GM12878 (cell line): ENCODE data around the gene MATN1. TPM values are rescaled to one million over a fixed set of nuclear protein-coding genes. Genes with fewer than 3 reads are reported as not detected.

ENCODE experiments used
- ATAC-seq: fragments of 200-7000 bp; cut with Tn5 transposase; 3 replicates; pipeline ENCODE4 v1.9.1; 2020; ENCODE audit warnings: mild to moderate bottlenecking, moderate library complexity
- BruUV-seq: library from RNA; stranded (reverse); fragments of 400-500 nt; replicated peaks from 2 replicates; lab custom pipeline; 2021; lab: Mats Ljungman, UMichigan
- CTCF ChIA-PET: fragments of 300-600 bp; sonication (Branson Sonifier 250); formaldehyde crosslinking; extraction: SDS; loops from one replicate; lab custom pipeline; 2021; ENCODE audit warnings: inconsistent platforms; lab: Yijun Ruan, JAX
- POLR2A ChIA-PET: fragments of 350-600 bp; formaldehyde crosslinking; extraction: SDS; loops from one replicate; lab custom pipeline; 2021; ENCODE audit warnings: inconsistent platforms; lab: Charles Lee
- RAD21 ChIA-PET: fragments of 300-600 bp; sonication (Branson Sonifier 250); formaldehyde crosslinking; loops from one replicate; lab custom pipeline; 2023; ENCODE audit warnings: antibody characterized with exemption; ENCODE audit not compliant: unreplicated experiment; lab: Charles Lee
- SMC1A ChIA-PET: fragments of 300-600 bp; sonication (Branson Sonifier 250); formaldehyde crosslinking; loops from one replicate; lab custom pipeline; 2023; ENCODE audit not compliant: unreplicated experiment, uncharacterized antibody; lab: Charles Lee
- DNase-seq: peaks from one replicate; pipeline ENCODE4 v3.0.0-alpha.2; 2011; ENCODE audit warnings: low read depth, low spot score
- FAIRE-seq: peaks from 3 replicates; lab custom pipeline; 2011; peaks lifted over from hg19 to GRCh38; lab: Jason Lieb, UNC
- H2AFZ ChIP-seq: 2 replicates; pipeline ENCODE4 v1.6.0; 2011; ENCODE audit warnings: low read depth, low read length, control low read depth; ENCODE audit not compliant: control insufficient read depth
- H3K27ac ChIP-seq: 2 replicates; pipeline ENCODE4 v1.5.1; 2011; ENCODE audit warnings: control low read depth; ENCODE audit not compliant: control insufficient read depth, insufficient read depth
- H3K27me3 ChIP-seq, 2 experiments: replicated peaks in 1 of 2; 2 replicates each; pipeline versions ENCODE4 v1.6.0 to v1.6.1; 2011; ENCODE audit warnings: low read length in 1 of 2; ENCODE audit not compliant: control insufficient read depth in 2 of 2, insufficient read depth in 2 of 2
- H3K36me3 ChIP-seq, 2 experiments: 2 replicates each; pipeline ENCODE4 v1.5.1; 2011; ENCODE audit warnings: low read length in 1 of 2; ENCODE audit not compliant: control insufficient read depth in 2 of 2, insufficient read depth in 2 of 2
- H3K4me1 ChIP-seq: 2 replicates; pipeline ENCODE4 v1.6.1; 2011; ENCODE audit warnings: mild to moderate bottlenecking, low read length, moderate library complexity, mixed read lengths; ENCODE audit not compliant: control insufficient read depth, insufficient read depth
- H3K4me2 ChIP-seq: 2 replicates; pipeline ENCODE4 v1.6.0; 2011; ENCODE audit warnings: control low read depth; ENCODE audit not compliant: control insufficient read depth, insufficient read depth
- H3K4me3 ChIP-seq: fragments of 200-600 bp; sonication (generic); 2 replicates; pipeline ENCODE4 v1.5.1; 2016
- H3K79me2 ChIP-seq: 2 replicates; pipeline ENCODE4 v1.6.0; 2011; ENCODE audit warnings: low read length; ENCODE audit not compliant: control insufficient read depth, insufficient read depth
- H3K9ac ChIP-seq: 2 replicates; pipeline ENCODE4 v1.8.0; 2011; ENCODE audit warnings: low read length, control low read depth, mixed read lengths; ENCODE audit not compliant: control insufficient read depth, insufficient read depth
- H3K9me3 ChIP-seq: replicated peaks from 3 replicates; pipeline ENCODE4 v1.5.1; 2011; ENCODE audit warnings: mild to moderate bottlenecking, low read length; ENCODE audit not compliant: control insufficient read depth, insufficient read depth
- H4K20me1 ChIP-seq: 2 replicates; pipeline ENCODE4 v1.6.0; 2011; ENCODE audit not compliant: control insufficient read depth, insufficient read depth
- E2F4 ChIP-seq: IDR thresholded peaks from 2 replicates; pipeline ENCODE4 v1.6.1; 2012; ENCODE audit warnings: low read depth, low read length, improper control_type of control experiment
- NFIC ChIP-seq: IDR thresholded peaks from 2 replicates; pipeline ENCODE4 v1.6.1; 2012; ENCODE audit warnings: low read depth, mild to moderate bottlenecking, inconsistent platforms, low read length, moderate library complexity
- NRF1 ChIP-seq: conservative IDR thresholded peaks from 2 replicates; pipeline ENCODE4 v1.6.1; 2011; ENCODE audit warnings: mild to moderate bottlenecking, low read depth, low read length, improper control_type of control experiment
- PML ChIP-seq: IDR thresholded peaks from 2 replicates; pipeline ENCODE4 v1.6.1; 2012; ENCODE audit warnings: low read length, inconsistent platforms
- SKIL ChIP-seq: fragments of 450-650 bp; IDR thresholded peaks from 2 replicates; pipeline ENCODE4 v1.6.1; 2017; ENCODE audit warnings: mild to moderate bottlenecking, low read depth, inconsistent platforms; ENCODE audit not compliant: poor library complexity, severe bottlenecking
- ZNF622 ChIP-seq: fragments of 450-650 bp; IDR thresholded peaks from 2 replicates; pipeline ENCODE4 v1.6.1; 2017; ENCODE audit warnings: mild to moderate bottlenecking, inconsistent platforms
- WGBS: methylation state at CpG from one replicate; pipeline ENCODE4 v1.1.6; 2016; ENCODE audit warnings: low lambda C conversion rate; ENCODE audit not compliant: insufficient replicate concordance, insufficient coverage; ENCODE audit errors: missing lambda C conversion rate; 5-methylcytosine and 5-hydroxymethylcytosine counted together
- in situ Hi-C: fragments of 300-500 bp; cut with MboI; formaldehyde crosslinking; loops from 9 replicates; pipeline ENCODE4 v1.14.3; 2018; ENCODE audit warnings: mixed read lengths
- intact Hi-C: fragments of 100-400 bp; cut with micrococcal nuclease; formaldehyde crosslinking; loops from one replicate; pipeline ENCODE4 v1.14.2; 2022; ENCODE audit not compliant: unreplicated experiment
- polyA plus RNA-seq, 11 experiments: library from polyadenylated mRNA; depleted of rRNA in 4 of 11; unstranded in 6 of 11; stranded (reverse) in 5 of 11; fragments of >200 nt; fragmentation: Nextera tagmentation in 4 of 11; fragmentation: Illumina TruSeq in 1 of 11; extraction: Ambion mirVana in 4 of 11; extraction: Trizol in 1 of 11; gene quantifications; 1 replicate in 1 of 11; 2 replicates in 10 of 11; pipeline versions ENCODE4 v1.2.1 to v1.2.3, GENCODE V29; 2011 to 2016; ENCODE audit warnings: inconsistent platforms in 2 of 11, missing spikeins in 2 of 11, low read depth in 1 of 11
- total RNA-seq, 4 experiments: library from RNA; depleted of rRNA in 3 of 4; stranded (reverse); fragments of >200 nt in 3 of 4; fragmentation: Illumina TruSeq in 1 of 4; extraction: Trizol in 1 of 4; gene quantifications; 2 replicates each; pipeline versions ENCODE4 v1.2.1 to v1.2.3, GENCODE V29; 2013 to 2021
- TF ChIP-seq, protein P1 (sequence below): fragments of 450-650 bp; conservative IDR thresholded peaks from 2 replicates; pipeline ENCODE4 v1.6.1; 2017; ENCODE audit warnings: mild to moderate bottlenecking, moderate library complexity
- TF ChIP-seq, protein P2 (sequence below): fragments of 450-650 bp; IDR thresholded peaks from 2 replicates; pipeline ENCODE4 v1.6.1; 2017; ENCODE audit warnings: antibody characterized with exemption, mild to moderate bottlenecking, moderate library complexity

MATN1 gene
- total and polyA plus RNA-seq, 10 of the 15 experiments (the other 5 are each of a cell fraction or from before 2014, with no cell fraction given): 0.04 to 0.50 (median 0.10) TPM; not detected in 1

DNA sequence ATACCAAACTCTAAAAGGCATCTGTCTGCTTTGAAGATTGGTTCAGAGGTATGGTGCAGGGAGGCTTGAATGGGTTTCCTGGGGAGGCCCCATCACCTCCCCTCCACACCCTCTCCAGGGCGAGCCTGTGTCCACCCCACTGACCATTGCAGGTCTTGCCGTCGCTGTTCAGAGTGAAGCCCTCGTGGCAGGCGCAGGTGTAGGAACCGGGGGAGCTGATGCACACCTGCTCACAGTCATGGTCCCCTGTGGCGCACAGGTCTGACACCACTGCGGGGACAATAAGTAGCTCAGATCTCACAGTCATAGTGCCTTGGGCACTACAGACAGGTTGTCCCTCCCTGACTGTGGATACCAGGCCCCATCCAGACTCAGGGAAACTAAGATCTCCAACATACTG is 6.7 kb downstream of the MATN1 start:
- intact Hi-C loops (no loop called here), in situ Hi-C loops (loop anchor here (5.0 kb wide), 1 partner anchor 196 kb away; no protein-coding TSS in a partner anchor)
- peaks cover 5% of the 10 kb centered on the region for H3K79me2 ChIP-seq
- no peak overlapping the region for H3K9ac ChIP-seq
- no peak overlapping the region for H3K4me3 ChIP-seq
- TF ChIP-seq, protein P1, sequence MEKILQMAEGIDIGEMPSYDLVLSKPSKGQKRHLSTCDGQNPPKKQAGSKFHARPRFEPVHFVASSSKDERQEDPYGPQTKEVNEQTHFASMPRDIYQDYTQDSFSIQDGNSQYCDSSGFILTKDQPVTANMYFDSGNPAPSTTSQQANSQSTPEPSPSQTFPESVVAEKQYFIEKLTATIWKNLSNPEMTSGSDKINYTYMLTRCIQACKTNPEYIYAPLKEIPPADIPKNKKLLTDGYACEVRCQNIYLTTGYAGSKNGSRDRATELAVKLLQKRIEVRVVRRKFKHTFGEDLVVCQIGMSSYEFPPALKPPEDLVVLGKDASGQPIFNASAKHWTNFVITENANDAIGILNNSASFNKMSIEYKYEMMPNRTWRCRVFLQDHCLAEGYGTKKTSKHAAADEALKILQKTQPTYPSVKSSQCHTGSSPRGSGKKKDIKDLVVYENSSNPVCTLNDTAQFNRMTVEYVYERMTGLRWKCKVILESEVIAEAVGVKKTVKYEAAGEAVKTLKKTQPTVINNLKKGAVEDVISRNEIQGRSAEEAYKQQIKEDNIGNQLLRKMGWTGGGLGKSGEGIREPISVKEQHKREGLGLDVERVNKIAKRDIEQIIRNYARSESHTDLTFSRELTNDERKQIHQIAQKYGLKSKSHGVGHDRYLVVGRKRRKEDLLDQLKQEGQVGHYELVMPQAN: no peak
- TF ChIP-seq PML: no peak
- no peak for TF ChIP-seq ZNF622
- ChIA-PET CTCF (interaction anchor here (1.2 to 1.3 kb wide), 2 partner anchors 62 to 67 kb away, joined by 5 read pairs; no protein-coding TSS in a partner anchor), RAD21 (no interaction called here), POLR2A (no interaction called here), SMC1A (no interaction called here)
- DNase-seq: no peak
- peaks cover 7% of the 10 kb centered on the region; the same call in 2 of the 3 replicates for H3K9me3 ChIP-seq
- 87% methylated on average over 8 of the region's 8 CpGs for WGBS
- no peaks in the 10 kb centered on the region for H3K36me3 ChIP-seq
- H2AFZ ChIP-seq: no peak overlapping the region
- H4K20me1 ChIP-seq: no peaks in the 10 kb centered on the region
- H3K4me1 ChIP-seq: peaks cover 18% of the 10 kb centered on the region
- BruUV-seq: no TSS peak
- no peak for ATAC-seq
- no peak overlapping the region for H3K27ac ChIP-seq
- no peaks in the 10 kb centered on the region; a peak in 1 of 4 replicates for H3K27me3 ChIP-seq
- H3K4me2 ChIP-seq: no peak overlapping the region
- no peak for FAIRE-seq

- ChIA-PET RAD21 (no interaction called here), POLR2A (no interaction called here), CTCF (interaction anchor here (1.2 to 1.3 kb wide), 2 partner anchors 63 to 67 kb away, joined by 5 read pairs; no protein-coding TSS in a partner anchor), SMC1A (no interaction called here)
- no peak overlapping the region for H2AFZ ChIP-seq
- intact Hi-C loops: no loop called here
- H3K27me3 ChIP-seq: no peaks in the 10 kb centered on the region; a peak in 2 of 4 replicates
- H4K20me1 ChIP-seq: no peaks in the 10 kb centered on the region
- peaks cover 7% of the 10 kb centered on the region; the same call in 2 of the 3 replicates for H3K9me3 ChIP-seq
- no peak overlapping the region for H3K4me3 ChIP-seq
- in situ Hi-C loops: loop anchor here (5.0 kb wide), 1 partner anchor 196 kb away; no protein-coding TSS in a partner anchor
- FAIRE-seq (no peak), DNase-seq (no peak), ATAC-seq (no peak)
- H3K9ac ChIP-seq: no peak overlapping the region
- WGBS: 80% methylated on average over 11 of the region's 11 CpGs
- H3K4me1 ChIP-seq: peaks cover 18% of the 10 kb centered on the region
- BruUV-seq: no TSS peak
- H3K4me2 ChIP-seq: no peak overlapping the region
- no peak overlapping the region for H3K27ac ChIP-seq
- H3K79me2 ChIP-seq: peaks cover 5% of the 10 kb centered on the region
- no peaks in the 10 kb centered on the region for H3K36me3 ChIP-seq
- no peak for TF ChIP-seq NFIC
- no peak for TF ChIP-seq SKIL
- TF ChIP-seq, protein P2, sequence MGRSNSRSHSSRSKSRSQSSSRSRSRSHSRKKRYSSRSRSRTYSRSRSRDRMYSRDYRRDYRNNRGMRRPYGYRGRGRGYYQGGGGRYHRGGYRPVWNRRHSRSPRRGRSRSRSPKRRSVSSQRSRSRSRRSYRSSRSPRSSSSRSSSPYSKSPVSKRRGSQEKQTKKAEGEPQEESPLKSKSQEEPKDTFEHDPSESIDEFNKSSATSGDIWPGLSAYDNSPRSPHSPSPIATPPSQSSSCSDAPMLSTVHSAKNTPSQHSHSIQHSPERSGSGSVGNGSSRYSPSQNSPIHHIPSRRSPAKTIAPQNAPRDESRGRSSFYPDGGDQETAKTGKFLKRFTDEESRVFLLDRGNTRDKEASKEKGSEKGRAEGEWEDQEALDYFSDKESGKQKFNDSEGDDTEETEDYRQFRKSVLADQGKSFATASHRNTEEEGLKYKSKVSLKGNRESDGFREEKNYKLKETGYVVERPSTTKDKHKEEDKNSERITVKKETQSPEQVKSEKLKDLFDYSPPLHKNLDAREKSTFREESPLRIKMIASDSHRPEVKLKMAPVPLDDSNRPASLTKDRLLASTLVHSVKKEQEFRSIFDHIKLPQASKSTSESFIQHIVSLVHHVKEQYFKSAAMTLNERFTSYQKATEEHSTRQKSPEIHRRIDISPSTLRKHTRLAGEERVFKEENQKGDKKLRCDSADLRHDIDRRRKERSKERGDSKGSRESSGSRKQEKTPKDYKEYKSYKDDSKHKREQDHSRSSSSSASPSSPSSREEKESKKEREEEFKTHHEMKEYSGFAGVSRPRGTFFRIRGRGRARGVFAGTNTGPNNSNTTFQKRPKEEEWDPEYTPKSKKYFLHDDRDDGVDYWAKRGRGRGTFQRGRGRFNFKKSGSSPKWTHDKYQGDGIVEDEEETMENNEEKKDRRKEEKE: no peak
- TF ChIP-seq NRF1: no peak
- no peak for TF ChIP-seq E2F4
Measured at GRCh38 chr1:30715886-30716285, 7.5 kb downstream of the MATN1 start.
